Activated T-cell treated with anti-CD3 and anti-CD28 coated beads for 24 hours (primary cell): ENCODE results near the gene DTX2.
A peak's percentile ranks its signal among the peaks of the same experiment; 100 is the strongest.
"Not testable (repeated sequence)": the region's sequence is repeated elsewhere in the genome, so short reads cannot be mapped to it uniquely, and the experiment has no call there.

Experiments used
- DNase-seq: peaks from one replicate; pipeline ENCODE4 v3.0.0-alpha.2; 2020; ENCODE audit warnings: low read depth

DTX2 gene

DNA sequence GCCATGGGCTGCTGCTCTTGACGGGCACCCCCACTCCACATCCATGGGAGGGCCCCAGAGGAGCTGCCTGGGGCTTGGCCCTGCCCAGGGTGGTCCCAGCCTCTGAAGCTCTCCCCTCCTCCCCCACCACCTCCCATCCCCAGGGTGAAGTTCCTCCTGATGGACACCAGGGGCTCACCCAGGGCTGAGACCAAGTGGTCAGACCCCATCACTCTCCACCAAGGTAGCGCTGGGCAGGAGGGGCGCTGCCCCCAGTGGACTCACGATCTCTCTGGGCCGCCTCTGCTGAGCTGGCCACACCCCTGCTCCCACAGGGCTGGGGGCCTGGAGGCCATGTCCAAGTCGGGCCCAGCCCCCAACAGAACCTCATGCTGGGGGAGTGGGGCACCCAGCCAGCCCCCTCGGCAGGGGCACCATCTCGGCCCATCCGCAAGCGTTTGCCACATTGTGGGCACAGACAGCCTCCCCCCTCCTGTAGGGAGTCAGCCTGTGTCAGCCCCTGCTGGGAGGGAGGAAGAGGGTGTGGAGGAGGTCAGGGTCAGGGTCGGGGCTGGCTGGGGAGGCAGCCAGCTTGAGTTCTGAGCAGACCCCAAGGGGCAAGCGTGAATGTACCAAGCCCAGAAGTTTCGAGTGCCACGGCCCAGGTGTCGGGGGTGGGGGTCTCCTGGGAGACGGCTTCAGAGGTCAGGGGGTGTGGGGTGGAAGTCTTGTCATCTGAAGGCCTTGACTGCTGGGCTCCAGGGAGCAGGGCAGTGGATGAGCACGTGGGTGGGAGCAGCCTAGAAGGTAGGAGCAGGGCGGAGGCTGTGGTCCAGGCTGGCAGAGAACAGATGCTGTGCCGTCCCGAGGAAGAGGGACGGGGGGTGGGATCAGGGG lies 51.7 kb downstream of the DTX2 start:
- no peak for DNase-seq

GRCh38 chr7:76513817-76514799 lies 52.6 kb downstream of the DTX2 start:
- DNase-seq, result no peak

GRCh38 chr7:76514926-76515771 lies 53.6 kb downstream of the DTX2 start:
- no peak for DNase-seq

DNA sequence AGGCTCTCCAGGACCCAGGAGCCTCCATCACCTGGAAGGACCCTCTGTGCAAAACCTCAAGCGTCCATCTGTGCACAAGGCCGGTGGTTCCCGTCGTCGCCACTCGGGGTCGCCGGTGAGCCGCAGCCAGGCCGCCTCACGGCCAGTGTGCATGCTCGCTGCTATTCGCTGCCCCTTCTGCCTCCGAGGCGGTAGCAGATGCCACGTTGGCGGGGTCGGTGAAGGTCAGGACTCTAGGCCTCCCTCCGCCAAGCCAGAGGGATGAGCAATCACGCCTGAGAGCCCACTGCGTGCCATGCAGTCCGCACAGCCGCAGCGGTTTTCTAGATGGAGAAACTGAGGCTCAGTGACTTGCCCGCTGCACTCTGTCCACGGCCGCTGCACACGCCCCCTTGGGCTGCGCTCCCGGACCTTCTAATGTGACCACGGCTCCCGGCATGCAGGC lies 54.5 kb downstream of the DTX2 start:
- DNase-seq, result no peak

DNA sequence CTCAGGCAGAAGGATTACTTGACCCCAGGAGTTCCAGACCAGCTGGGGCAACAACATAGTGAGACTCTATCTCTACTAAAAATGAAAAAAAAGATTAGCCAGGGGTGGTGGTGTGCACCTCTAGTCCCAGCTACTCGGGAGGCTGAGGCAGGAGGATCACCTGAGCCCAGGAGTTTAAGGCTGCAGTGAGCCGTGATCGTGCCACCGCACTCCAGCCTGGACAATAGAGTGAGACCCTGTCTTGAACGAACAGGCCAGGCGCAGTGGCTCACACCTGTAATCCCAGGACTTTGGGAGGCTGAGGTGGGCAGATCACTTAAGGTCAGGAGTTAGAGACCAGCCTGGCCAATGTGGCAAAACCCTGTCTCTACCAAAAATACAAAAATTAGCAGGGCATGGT lies 55.4 kb downstream of the DTX2 start:
- DNase-seq, result not testable (repeated sequence)

GRCh38 chr7:76526183-76526582 lies 64.7 kb downstream of the DTX2 start:
- not testable (repeated sequence) for DNase-seq

DNA sequence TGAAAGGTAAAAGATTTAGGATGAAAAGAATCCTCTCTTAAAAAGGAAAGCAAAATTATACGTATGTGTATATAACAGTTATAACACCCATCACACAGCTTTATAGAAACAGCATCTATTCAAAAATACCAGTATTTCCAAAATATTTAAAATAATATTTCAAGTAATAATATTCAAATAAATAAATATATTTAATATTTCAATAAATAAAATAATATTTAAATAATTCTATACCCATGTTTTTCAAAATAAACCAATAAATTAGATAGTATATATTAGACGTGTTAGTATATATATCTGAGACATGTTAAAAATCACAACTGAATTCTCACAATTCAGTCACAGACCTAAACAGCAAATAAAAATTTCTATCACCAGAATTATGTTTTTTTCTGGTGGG lies 70.1 kb downstream of the DTX2 start:
- DNase-seq, result not testable (repeated sequence)

- not testable (repeated sequence) for DNase-seq
Measured at GRCh38 chr7:76543197-76543596, 81.7 kb downstream of the DTX2 start, which contains the start of gene SPDYE16. Gene SPDYE16, minus strand, starts transcription at chr7:76543297. Its CDS starts 1,838 bp downstream, at chr7:76541459.

- DNase-seq, result peak; percentile 81
Measured at GRCh38 chr7:76549025-76549854, 87.7 kb downstream of the DTX2 start.

GRCh38 chr7:76549855-76550248 lies 88.3 kb downstream of the DTX2 start:
- not testable (repeated sequence) for DNase-seq

DNA sequence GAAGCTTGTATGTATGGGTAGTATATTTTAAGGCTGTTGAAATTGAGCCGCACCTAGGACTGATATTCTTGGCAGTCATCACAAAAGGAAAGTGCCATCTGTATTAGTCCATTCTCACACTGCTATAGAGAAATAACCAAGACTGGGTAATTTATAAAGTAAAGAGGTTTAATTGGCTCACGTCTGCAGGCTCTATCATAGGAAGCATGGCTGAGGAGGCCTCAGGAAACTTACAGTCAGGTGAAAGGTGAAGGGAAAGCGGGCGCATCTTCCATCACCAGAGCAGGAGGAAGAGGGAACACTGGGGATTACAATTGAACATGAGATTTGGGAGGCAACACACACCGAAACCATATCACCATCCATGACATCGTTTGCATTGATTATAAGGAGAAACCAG lies 90.5 kb downstream of the DTX2 start:
- not testable (repeated sequence) for DNase-seq
